ENCODE results near the gene IQCB1. TPM values are rescaled to one million over a fixed set of nuclear protein-coding genes. Genes with fewer than 3 reads are reported as not detected.

The IQCB1 gene
- total and polyA plus RNA-seq, 10 of the 15 experiments (the other 5 are each of a cell fraction or from before 2014, with no cell fraction given), result 36.0 to 69.4 (median 48.9) TPM

DNA sequence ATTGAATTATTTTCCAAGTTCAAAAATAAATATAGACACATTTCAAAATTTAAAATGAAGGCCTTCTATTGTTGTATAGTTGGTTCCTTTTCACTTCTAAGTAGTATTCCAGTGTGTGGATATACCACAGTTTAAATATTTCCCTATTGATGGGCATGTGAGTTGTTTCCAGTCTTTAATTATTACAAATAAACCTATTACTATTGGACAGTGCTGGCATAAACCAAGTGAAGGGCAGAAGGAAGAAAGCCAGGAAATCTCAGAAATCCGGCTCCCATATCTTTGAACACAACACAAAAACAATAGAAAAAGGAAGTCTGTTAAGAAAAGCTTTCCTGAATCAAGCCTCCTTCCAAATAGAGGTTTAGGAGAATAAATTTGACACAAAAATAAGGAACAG, 111.4 kb downstream of the IQCB1 start:
- no peak for FAIRE-seq
- CTCF ChIA-PET, result no interaction called here
- Histone ChIP-seq H3K9me3 (replicated peaks; ENCODE audit: control insufficient read depth, insufficient read depth, low read length) (no peaks in the 10 kb centered on the region), H3K4me1 (ENCODE audit: control insufficient read depth, insufficient read depth, low read length) (peaks cover 11% of the 10 kb centered on the region), H3K9ac (ENCODE audit: control insufficient read depth, insufficient read depth, low read length) (no peak overlapping the region), H3K4me3 (no peak overlapping the region), H2AFZ (ENCODE audit: control insufficient read depth, low read depth, low read length) (no peak overlapping the region), H3K27me3 (replicated peaks in 1 of 2; ENCODE audit: control insufficient read depth in 2 of 2, insufficient read depth in 2 of 2, low read length in 1 of 2) (no peaks in the 10 kb centered on the region), H4K20me1 (ENCODE audit: control insufficient read depth, insufficient read depth) (no peaks in the 10 kb centered on the region), H3K36me3 (ENCODE audit: control insufficient read depth in 2 of 2, insufficient read depth in 2 of 2, low read length in 1 of 2) (peaks cover 4 to 30% of the 10 kb centered on the region in 2 experiments), H3K4me2 (ENCODE audit: control insufficient read depth, insufficient read depth) (no peak overlapping the region), H3K27ac (ENCODE audit: control insufficient read depth, insufficient read depth) (no peak overlapping the region), H3K79me2 (ENCODE audit: control insufficient read depth, insufficient read depth, low read length) (no peaks in the 10 kb centered on the region)
- 100% methylated on average over 1 of the region's 1 CpG for WGBS (ENCODE audit: insufficient coverage, insufficient replicate concordance, low lambda C conversion rate, missing lambda C conversion rate)
- SMC1A ChIA-PET (ENCODE audit: uncharacterized antibody, unreplicated experiment), result interaction anchor here (0.9 to 1.6 kb wide), 5 partner anchors 25 to 62 kb away, joined by 3 to 4 read pairs (median 4); partner anchors contain the start of gene GOLGB1
- RAD21 ChIA-PET (ENCODE audit: unreplicated experiment), result no interaction called here
- DNase-seq (ENCODE audit: low read depth, low spot score), result no peak
- in situ Hi-C loops (cut with MboI) (no loop called here), intact Hi-C loops (cut with micrococcal nuclease; ENCODE audit: unreplicated experiment) (no loop called here)
- no peak for ATAC-seq
- TF ChIP-seq, protein P1, sequence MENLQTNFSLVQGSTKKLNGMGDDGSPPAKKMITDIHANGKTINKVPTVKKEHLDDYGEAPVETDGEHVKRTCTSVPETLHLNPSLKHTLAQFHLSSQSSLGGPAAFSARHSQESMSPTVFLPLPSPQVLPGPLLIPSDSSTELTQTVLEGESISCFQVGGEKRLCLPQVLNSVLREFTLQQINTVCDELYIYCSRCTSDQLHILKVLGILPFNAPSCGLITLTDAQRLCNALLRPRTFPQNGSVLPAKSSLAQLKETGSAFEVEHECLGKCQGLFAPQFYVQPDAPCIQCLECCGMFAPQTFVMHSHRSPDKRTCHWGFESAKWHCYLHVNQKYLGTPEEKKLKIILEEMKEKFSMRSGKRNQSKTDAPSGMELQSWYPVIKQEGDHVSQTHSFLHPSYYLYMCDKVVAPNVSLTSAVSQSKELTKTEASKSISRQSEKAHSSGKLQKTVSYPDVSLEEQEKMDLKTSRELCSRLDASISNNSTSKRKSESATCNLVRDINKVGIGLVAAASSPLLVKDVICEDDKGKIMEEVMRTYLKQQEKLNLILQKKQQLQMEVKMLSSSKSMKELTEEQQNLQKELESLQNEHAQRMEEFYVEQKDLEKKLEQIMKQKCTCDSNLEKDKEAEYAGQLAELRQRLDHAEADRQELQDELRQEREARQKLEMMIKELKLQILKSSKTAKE (IDR thresholded peaks at IDR 0.05; ENCODE audit: low read depth, poor library complexity, severe bottlenecking), result no peak
- TF ChIP-seq KAT2A (conservative IDR thresholded peaks at IDR 0.05; ENCODE audit: control insufficient read depth, low read depth, low read length) (no peak), CHD1 (IDR thresholded peaks at IDR 0.05; ENCODE audit: low read depth, low read length) (no peak), CREB1 (IDR thresholded peaks at IDR 0.05; ENCODE audit: low read depth) (no peak), ZNF217 (IDR thresholded peaks at IDR 0.05) (no peak), ZSCAN29 (IDR thresholded peaks at IDR 0.05) (no peak), MTA3 (IDR thresholded peaks at IDR 0.05; ENCODE audit: borderline replicate concordance, low read length) (no peak), NR2C1 (IDR thresholded peaks at IDR 0.05) (no peak), PKNOX1 (IDR thresholded peaks at IDR 0.05) (no peak), MYC (IDR thresholded peaks at IDR 0.05; ENCODE audit: insufficient read depth, insufficient read length, insufficient replicate concordance, low read length, severe bottlenecking) (no peak), ETV6 (conservative IDR thresholded peaks at IDR 0.05 in 1 of 2, IDR thresholded peaks at IDR 0.05 in 1 of 2; ENCODE audit: borderline replicate concordance in 1 of 2, low read depth in 1 of 2) (no peak)
- TF ChIP-seq, protein P2, sequence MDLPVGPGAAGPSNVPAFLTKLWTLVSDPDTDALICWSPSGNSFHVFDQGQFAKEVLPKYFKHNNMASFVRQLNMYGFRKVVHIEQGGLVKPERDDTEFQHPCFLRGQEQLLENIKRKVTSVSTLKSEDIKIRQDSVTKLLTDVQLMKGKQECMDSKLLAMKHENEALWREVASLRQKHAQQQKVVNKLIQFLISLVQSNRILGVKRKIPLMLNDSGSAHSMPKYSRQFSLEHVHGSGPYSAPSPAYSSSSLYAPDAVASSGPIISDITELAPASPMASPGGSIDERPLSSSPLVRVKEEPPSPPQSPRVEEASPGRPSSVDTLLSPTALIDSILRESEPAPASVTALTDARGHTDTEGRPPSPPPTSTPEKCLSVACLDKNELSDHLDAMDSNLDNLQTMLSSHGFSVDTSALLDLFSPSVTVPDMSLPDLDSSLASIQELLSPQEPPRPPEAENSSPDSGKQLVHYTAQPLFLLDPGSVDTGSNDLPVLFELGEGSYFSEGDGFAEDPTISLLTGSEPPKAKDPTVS (IDR thresholded peaks at IDR 0.05; ENCODE audit: low read depth, low read length), result no peak
- no TSS peak for BruUV-seq (replicated peaks)
- POLR2A ChIA-PET, result interaction anchor here (1.0 kb wide), 1 partner anchor 63 kb away, joined by 3 read pairs; the partner anchor contains the start of gene HCLS1

All from GM12878 (cell line).